Iris pigment epithelial cell (primary cell): ENCODE measurements around the gene SSBP1.
"Not testable (repeated sequence)": the region's sequence is repeated elsewhere in the genome, so short reads cannot be mapped to it uniquely, and the experiment has no call there.

Experiments used
- DNase-seq: peaks from one replicate; pipeline ENCODE4 v3.0.0-alpha.2; 2011; ENCODE audit warnings: low read depth

SSBP1 gene

DNA sequence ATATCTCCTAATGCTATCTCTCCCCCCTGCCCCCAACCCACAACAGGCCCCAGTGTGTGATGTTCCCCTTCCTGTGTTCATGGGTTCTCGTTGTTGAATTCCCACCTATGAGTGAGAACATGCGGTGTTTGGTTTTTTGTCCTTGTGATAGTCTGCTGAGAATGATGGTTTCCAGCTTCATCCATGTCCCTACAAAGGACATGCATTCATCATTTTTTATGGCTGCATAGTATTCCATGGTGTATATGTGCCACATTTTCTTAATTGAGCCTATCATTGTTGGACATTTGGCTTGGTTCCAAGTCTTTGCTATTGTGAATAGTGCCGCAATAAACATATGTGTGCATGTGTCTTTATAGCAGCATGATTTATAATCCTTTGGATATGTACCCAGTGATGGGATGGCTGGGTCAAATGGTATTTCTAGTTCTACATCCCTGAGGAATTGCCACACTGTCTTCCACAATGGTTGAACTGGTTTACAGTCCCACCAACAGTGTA lies 32.0 kb downstream of the SSBP1 start:
- not testable (repeated sequence) for DNase-seq

DNA sequence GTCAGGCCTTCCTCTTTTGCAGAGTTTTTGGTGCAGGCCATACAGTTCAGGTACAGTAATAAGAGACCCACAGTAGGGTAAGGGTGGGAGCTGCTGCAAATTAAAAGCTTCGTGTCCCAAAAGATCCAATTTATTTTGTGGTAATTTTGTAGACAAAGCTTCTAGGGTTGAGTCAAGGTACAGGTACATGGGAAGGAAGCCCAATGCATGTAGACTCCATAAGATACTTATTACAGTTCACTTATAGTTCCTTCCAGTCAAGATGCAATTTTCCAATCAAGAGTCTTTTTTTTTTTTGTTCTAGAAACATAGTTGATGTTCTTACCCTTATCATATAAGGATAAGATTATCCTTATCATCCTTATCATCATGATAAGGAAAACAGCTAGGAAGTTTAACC lies 38.2 kb downstream of the SSBP1 start, which contains the start of gene TAS2R4:
Gene TAS2R4 (plus strand): TSS at position 301 of the 400 bp plus-strand sequence. CDS start 1,815 bp downstream, outside the sequence.
- DNase-seq: no peak

DNA sequence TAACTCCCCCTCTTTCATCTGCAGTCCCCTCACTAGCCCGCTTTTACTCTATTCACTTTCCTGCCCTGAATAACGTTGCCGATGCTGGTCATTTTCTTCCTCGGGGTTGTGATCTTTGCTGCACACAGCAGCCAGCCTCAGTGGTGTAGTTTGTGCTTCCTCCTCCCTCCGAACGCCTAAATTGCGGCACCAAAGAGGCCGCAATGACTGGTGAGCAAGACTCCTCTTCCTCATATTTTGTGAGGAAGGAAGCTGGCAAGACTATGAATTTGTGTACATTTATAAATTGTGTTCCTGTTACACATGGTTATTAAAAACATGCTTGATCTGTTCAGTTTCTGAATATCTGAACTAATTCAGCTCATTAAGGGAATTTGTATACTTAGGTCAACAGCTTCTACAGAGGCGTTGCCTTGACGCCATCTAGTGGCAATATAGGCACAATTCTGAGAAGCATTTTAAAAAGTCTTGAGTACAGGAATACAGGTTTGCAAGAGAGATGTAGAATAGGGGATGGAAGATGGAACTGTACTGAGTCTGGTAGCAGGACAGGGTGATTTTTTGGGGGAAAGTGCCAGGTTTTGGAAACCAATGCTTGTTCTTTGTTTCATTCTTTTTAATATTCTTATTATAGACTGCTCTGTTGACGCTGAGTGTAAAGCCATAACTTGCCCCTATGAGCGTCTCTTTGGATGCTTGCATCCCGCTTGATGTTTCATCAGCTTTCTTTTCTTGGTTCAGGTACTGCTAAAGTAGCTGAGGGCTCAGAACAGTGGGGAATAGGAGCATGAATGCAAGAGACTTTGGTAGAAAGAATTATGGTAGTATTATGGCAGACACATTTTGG lies 47.8 kb downstream of the SSBP1 start:
- peak; percentile 65 for DNase-seq

DNA sequence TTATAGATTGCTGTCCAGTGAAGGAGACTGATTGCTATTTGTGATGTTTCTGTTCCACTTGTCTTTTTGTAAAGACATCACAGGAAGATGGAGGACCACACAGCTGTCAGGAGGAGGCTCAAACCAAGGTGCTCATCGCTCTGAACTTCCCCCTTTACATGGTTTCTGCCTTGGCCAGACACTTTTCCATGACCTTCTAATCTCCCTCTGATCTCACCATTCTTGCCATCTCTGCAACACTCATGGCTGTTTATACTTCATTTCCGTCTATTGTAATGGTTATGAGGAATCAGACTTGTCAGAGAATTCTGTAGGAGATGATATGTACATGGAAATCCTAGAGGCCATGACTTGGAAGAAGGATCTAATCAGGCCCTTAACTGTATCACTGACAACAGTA lies 50.1 kb downstream of the SSBP1 start:
- DNase-seq: no peak

DNA sequence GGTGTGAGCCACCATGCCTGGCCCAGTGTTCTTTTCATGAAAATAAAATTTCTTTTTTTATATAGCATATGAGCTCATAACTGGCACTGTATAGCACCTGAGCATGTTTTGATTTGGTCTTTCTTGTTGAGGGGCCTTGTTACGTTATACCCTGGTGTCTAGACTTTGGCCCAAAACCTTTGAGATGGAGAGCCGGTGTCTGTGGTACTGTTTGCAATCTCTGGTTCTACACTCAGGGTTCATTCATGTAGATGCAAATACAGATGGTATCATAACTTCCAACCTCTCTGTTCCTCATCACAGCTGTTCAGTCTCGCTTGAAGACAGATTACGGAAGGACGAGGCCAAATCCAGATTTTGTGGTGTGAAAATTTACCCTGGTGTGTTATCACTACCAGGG lies 51.8 kb downstream of the SSBP1 start, which contains the start of gene TAS2R5:
Gene TAS2R5 (plus strand): TSS at position 301 of the 400 bp plus-strand sequence. CDS start 145 bp downstream, outside the sequence.
- DNase-seq: no peak

DNA sequence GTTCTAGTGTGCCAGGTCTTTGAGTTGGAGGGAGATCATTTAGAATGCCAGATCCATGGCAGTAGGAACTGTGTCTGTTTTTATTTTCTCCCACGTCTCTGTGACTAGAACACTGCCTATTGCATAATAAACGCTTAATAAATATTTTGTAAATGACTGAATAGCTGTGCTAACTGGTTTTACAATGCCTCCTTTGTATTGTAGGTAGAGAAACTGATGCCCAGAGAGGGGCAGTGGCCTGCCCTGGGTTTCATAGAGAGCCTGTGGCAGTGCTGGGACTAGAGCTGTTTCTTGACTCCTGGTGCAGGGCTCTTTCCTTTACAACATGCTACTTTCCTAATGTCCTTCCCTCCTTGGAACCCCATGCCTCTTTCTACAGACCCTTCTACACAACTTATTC lies 54.4 kb downstream of the SSBP1 start:
- no peak for DNase-seq
